ENCODE results near the gene LBX2.
A peak's percentile ranks its signal among the peaks of the same experiment; 100 is the strongest.

The LBX2 gene

GRCh38 chr2:74499267-74499939 is at the start of gene LBX2:
Gene LBX2, minus strand, starts transcription at chr2:74499603. Its CDS starts 66 bp downstream, at chr2:74499537.
- DNase-seq (ENCODE audit: low spot score) = no peak

GRCh38 chr2:74548285-74548899 is 49.0 kb upstream of the LBX2 start:
- no peak for DNase-seq (ENCODE audit: low spot score)

DNA sequence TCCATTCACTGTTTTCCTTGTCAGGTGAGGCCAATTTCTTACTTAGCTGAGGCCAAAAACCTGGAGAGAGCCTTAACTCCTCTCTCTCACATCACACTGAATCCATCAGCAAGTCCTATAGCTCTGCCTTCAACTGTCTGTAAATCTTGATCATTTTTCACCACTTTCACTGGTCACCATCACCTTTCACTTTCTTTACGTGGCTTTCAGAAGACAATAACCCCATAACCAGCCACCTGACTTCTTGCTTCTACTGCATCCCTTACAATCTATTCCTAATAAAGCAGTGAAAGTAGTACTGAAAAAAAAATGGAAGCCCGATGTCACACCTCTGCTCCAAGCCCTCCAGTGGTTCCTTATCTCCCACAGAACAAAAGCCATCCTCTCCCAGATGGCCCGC is 46.6 kb upstream of the LBX2 start:
- DNase-seq (ENCODE audit: low spot score) = no peak

DNA sequence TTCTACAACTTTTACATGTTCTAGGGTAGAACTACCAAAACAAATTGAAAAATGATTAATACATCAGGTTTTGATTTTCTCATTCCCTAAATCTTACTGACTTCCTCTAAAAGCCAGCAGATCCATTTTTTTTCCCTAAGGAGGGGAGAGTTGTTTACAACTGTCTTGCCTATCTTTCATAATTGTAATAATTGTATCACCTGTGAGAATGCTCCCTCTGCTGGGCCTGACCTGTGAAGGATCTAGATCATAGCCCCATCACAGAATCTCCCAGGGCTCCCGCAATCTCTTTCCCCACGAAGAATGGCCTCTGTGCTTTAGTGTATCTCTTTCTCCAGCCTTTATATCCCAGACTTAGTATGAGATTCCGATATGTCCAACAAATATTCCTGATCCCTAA is 45.2 kb upstream of the LBX2 start:
- no peak for DNase-seq (ENCODE audit: low spot score)

GRCh38 chr2:74542978-74543377 is 43.6 kb upstream of the LBX2 start:
- no peak for DNase-seq (ENCODE audit: low spot score)

DNA sequence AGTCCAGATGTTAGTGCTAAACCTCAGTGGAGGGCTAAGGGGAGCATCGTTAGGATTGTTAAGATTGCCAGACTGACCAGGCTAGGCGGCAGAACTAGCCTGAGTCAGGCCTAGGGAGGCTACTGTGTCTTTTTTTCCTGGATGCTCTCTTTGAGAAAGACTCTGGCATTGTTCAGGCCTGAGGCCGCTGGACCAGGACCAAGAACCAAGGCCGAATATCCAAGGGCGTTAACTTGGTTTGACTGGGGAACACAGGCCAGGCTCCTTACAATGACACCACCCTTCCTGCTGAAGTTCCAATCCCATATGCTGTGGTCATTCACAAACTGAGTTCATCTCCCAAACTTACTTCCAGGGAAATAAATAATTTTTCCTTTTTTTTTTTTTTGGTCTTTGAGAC is 40.9 kb upstream of the LBX2 start:
- no peak for DNase-seq (ENCODE audit: low spot score)

GRCh38 chr2:74538881-74539339 is 39.5 kb upstream of the LBX2 start:
- DNase-seq (ENCODE audit: low spot score) = no peak

GRCh38 chr2:74537140-74537539 is 37.7 kb upstream of the LBX2 start:
- no peak for DNase-seq (ENCODE audit: low spot score)

DNA sequence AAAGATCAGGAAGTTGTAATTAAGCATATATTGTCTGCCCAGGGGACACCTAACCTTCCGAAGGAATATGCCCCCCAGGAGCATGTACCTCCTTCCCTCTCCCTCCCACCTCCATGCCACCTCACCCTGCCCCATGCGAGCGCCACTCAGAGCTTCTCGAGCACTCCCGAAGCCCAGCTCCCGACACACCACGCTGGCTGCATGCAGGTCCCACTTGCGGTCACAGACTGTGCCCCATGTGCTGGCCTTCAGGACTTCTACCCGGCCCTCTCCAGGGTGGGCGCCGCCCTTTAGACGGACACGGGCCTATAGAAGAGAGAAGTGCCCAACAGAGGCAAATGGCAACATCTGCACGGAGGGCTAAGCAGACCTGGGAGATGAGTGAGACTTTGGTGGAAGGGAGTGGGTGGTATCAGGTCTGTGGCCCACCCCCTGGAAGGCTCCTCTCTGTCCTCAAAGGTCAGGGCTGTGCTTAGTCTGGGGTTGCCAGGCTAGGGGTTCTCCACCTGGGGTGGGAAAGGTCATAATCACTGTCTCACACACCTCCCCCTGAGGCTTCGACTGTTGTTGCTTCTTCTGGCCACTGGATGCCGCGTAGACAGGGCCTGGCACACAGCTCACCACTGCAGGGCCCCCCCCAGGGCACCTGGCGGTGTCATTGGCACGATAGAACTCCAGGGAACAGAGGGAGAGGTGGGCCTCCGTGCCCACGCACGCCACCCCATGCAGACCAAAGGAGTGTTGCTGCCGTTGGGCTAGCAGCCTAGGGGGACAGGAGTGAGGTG is 37.0 kb upstream of the LBX2 start:
- no peak for DNase-seq (ENCODE audit: low spot score)

- no peak for DNase-seq (ENCODE audit: low spot score)
Observed at GRCh38 chr2:74535440-74535965, 36.1 kb upstream of the LBX2 start.

DNA sequence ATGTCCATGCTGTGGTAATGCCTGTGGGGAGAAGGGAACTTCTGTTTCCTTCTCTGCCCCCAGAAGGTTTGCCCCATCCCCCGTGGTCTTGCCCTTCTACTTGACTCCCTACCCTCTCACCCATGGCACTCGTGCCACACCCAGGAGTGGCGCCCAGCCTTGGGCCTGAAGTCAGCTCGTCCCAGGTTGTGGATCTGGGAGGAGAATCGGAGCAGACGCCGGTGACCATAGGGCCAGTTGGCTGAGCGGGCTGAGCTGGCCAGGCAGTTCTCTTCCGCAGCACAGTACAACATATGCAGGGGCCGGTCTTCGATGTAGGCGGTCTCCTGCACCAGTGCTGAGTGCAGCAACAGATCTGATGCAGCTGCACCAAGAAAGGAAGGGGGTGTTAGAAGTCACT is 35.0 kb upstream of the LBX2 start:
- no peak for DNase-seq (ENCODE audit: low spot score)

DNA sequence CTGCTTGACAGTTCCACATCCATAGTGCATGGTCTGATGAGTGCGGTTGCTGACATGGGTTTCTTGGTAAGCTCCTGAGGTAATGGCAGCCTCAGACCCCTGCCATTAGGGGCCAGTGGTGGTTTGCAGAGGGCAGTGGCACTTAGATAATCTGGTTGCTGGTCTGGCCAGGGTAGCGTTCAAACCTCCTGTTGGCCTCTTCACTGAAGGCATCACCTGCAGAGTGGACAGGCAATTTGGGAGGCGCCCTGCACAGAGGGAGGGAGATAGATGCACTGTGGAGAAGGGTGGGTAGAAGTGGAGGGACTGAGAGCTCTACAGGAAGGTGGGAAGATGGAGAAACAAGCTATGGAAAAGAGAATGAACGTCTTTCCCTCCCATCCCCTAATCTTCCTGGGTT is 34.1 kb upstream of the LBX2 start:
- no peak for DNase-seq (ENCODE audit: low spot score)

DNA sequence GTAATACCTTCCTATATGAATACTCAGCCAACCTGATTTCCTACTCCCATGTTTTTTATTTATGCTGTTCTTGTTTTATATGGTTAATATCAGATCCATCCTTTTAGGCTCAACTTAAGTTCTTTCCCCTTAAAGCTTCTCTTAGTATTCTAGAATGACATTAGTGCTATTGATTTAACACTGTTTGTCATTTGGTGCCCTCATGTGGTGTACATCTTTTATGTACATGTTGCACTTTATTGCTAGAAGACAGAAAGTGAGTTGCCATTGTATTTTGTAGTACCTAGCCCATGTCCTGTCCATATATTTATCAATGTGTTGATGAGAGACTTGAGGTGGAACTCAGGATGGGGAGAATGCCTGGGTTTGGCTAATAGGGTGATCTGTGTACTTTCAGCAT is 32.8 kb upstream of the LBX2 start:
- DNase-seq (ENCODE audit: low spot score) = no peak

GRCh38 chr2:74531666-74532065 is 32.3 kb upstream of the LBX2 start:
- no peak for DNase-seq (ENCODE audit: low spot score)

GRCh38 chr2:74530239-74531187 is 31.1 kb upstream of the LBX2 start:
- no peak for DNase-seq (ENCODE audit: low spot score)

- DNase-seq (ENCODE audit: low spot score) = peak; percentile 98
Observed at GRCh38 chr2:74529357-74530238, 30.2 kb upstream of the LBX2 start, which contains the start of the genes AUP1 and HTRA2. Gene AUP1, minus strand, starts transcription at chr2:74529706. Its CDS starts 77 bp downstream, at chr2:74529629. Gene HTRA2, plus strand, starts transcription at chr2:74529933. Its CDS starts 74 bp downstream, at chr2:74530007.

DNA sequence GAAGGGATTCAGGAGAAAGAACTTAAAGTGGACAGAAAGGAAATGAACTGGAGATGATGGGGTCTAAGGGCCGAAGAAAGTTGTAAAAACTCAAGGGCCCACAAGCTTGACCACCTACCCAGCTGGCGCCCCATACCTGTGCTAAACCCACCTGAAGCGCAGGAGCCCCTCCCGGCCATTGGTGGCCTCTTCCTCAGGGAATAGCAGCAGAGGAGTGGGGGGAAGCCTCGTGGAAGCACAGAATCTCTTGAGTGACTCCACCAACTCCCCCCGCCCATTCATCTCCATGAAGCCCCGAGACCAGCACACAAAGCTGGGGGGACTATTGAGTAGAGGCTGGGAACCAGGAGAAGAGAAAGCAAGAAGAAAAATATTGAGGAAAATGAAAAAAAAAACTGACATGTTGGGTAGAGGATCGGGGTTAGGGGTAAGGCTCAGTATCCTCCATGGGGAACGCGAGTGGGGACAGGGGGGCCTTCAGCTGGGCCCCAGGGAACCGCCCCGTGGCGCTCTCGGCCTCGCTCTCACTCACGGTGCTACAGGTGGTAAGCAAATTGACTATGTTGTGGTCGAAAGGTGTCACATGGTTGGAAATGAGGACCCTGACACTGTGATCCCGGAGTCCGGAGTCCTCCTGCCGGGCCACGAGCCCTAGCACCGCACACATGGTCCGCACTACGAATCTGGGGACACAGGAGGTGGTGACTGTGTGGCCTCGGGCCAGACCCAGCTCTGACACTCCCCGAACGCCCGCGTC is 29.4 kb upstream of the LBX2 start:
- DNase-seq (ENCODE audit: low spot score) = no peak

- no peak for DNase-seq (ENCODE audit: low spot score)
Observed at GRCh38 chr2:74527741-74528140, 28.3 kb upstream of the LBX2 start.

GRCh38 chr2:74526649-74527230 is 27.3 kb upstream of the LBX2 start:
- DNase-seq (ENCODE audit: low spot score) = no peak
